HG03159 (cell line): ENCODE measurements around the gene USP54.
"Not testable (repeated sequence)": the region's sequence is repeated elsewhere in the genome, so short reads cannot be mapped to it uniquely, and the experiment has no call there.

Source experiments
- ATAC-seq: cut with Tn5 transposase; IDR thresholded peaks from one replicate; pipeline ENCODE4 v1.9.1; 2021; ENCODE audit warnings: mild to moderate bottlenecking, moderate library complexity; ENCODE audit not compliant: unreplicated experiment

The USP54 gene

DNA sequence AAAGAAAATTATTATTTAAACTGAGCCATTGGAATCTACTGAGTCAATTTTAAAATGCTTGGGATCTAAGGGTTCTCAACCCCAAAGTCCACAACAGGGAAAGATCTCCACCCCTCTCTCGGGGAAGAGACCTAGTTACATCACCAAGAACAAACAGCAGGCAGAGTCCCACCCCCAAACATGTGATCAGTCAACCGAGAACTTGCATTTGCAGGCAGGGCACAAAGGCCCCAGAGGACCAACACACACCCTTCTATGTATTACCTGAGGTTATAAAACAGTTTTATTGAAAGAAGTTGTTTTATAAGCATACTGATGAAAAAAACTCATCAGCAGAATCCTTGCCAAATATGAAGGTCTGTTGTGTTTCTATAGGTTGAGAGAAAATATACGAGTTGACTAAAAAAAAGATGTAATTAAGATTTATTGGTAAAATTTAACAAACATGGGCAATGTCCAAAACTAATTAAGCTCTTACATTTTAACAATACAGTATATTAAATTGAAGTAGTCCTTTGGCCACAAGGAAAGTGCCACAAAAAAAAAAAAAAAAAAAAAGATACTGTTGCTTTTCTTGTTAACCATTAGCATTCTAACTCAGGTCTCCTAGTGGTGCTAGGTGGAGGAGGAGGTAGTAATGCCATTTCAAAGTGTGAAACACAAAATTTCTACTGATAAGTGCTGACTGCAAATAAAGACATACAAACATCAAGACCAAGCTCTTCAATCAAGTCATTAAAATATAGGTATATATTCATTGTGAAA is 975 bp upstream of the USP54 start:
- no peak for ATAC-seq

GRCh38 chr10:73589563-73590126 is 1.5 kb downstream of the USP54 start:
- ATAC-seq, result no peak

DNA sequence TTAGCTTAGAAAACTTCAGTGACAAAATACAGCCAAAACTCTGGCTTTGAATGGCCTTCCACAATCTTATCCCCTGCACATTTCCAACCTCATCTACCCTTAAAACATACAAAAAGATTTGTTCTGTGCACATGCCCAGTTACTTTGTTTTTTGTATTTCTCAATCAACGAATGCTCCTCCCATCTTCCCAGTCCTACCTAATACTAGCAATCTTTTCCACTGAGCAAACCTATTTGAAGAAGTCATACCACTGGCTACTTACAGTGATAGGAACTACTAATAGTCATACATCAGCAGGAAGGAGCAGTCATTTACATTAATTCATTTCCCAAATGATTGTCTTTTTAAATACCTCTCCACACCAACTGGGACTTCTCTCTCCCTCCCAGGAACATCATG is 2.5 kb downstream of the USP54 start:
- no peak for ATAC-seq

DNA sequence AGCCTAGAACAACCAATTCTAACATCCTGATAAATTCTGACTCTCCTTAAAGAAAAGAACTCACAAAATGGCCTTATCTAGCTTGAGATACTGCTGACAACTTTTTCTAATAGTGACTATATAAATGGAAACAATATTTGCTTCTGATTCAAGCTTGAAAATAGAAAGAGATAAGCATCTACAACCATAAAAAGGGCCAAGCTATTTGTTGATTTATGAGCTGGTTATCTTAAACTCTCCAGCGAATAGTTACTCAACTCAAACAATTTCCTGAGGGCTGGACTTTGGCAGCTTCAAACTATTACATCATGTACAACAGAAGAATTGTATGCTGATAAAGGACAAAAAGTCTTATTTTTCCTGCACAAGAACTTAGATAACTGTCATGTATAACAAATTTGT is 4.6 kb downstream of the USP54 start:
- no peak for ATAC-seq

DNA sequence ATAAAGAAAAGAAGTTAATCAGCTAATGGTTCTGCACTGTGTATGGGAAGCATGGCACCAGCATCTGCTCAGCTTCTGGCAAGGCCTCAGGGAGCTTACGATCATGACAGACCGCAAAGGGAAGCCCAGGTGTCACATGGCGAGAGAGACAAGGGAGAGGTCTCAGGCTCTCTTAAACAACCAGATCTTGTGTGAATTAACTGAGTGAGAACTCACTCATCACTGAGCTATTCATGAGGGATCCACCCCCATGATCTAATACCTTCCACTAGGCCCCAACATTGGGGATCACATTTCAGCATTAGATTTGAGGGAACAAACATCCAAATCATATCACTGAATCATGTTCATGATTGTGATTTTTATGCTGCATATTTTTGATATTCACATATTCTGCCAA is 5.8 kb downstream of the USP54 start:
- no peak for ATAC-seq

- ATAC-seq, result no peak
Observed at GRCh38 chr10:73584737-73585136, 6.4 kb downstream of the USP54 start.

- no peak for ATAC-seq
Observed at GRCh38 chr10:73581918-73582317, 9.2 kb downstream of the USP54 start.

DNA sequence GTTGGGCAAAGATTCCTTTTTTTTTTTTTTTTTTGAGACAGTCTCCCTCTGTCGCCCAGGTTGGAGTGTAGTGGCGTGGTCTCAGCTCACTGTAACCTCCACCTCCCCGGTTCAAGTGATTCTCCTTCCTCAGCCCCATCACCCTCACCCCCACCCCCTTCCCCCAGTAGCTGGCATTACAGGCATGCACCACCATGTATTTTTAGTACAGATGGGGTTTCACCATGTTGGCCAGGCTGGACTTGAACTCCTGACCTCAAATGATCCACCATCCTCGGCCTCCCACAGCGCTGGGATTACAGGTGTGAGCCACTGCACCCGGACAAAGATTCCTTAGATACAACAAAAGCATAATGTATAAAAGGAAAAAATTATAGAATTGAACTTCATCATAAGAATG is 12.2 kb downstream of the USP54 start:
- ATAC-seq, result not testable (repeated sequence)

DNA sequence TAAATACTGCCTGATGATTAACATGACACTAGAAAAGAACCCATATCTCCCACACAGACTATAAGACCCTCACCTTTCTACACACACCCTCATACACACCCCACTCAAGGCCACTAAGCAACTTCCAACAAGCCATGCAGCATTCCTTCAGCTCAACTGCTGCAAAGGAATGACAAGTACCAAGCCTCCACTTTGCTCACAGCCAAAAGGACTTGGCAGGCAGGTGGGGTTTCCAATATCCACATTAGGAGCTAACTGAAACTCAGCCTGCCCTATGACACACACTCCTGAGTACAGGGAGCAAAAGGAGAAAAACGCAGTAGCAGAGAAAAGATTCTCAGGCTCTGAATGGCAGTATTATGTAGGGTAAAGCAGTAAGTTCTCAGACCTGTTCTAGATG is 13.4 kb downstream of the USP54 start:
- ATAC-seq, result no peak

DNA sequence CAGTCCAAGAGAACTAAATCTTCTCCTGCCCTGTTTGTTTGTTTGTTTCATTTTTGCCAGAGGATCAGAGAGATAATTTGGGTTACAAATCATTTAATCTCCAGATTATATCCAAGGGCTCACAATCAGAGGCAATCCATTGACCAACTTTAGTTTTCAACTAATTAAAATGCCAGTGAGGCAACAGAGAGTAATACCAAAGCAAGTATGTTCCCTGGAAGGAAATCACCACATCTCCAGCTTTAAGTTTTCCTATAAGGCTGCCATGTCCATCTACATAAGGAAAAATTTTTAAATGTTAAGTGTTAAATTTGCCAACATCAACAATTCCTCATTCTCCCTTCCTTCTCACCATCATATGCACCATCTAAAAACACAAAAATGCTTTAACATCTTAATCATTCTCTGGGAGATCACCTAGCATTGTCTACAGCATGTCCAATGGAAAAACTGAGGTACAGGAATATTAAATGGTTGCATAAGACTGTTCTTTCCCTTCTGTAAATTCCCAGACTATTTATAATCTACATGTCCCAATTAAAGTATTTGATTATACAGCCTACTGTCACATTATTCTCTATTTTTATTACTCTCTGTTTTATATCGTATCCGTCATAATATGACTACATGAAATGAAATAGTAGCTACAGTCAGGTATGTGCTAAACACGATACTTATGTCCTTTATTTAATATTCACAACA is 14.1 kb downstream of the USP54 start:
- ATAC-seq, result no peak

DNA sequence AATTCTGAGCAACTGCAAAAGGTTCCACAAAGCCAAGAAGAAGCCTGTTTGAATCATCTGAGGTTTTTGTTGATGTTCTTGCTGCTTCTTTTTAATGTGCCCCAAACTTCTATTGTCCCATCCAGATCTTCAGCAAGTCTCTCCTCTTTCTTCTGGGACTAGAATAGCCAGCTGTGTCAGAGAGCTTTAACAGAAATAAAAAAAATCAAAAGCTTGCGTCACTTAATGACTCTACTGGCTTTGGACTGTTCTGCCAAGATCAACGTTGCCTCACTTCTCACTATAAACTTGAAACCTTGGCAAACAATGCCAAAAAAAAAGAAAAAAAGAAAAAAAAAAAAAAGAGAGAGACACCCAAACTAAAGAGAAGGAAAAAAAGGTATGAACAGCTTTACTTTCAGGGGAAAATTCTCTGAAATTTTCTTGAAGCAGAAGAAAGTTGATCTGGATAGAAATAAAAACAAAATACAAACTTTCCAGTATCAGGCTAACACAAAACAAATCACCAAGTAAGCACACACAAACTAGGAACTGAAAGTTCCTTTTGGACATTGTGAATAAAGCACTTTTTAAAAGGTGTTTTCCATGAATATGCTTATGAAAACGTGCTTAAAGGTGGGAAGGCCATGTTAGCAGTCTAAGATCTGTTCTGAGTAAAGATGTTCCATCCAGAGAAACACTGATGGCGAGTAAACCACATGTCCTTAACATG is 14.8 kb downstream of the USP54 start:
- ATAC-seq, result no peak

DNA sequence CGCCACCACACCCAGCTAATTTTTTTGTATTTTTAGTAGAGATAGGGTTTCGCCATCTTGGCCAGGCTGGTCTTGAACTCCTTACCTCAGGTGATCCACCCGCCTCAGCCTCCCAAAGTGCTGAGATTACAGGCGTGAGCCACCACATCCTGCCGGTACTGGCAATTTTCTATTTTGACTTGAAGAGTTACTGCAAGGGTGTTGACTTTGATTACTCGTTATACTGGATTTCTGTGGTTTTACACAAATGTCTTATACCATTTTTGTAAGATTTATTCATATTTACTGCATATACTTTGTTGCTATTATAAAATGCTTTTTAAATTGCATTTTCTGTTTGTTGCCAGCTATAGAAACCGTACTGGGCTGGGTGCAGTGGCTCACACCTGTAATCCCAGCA is 24.1 kb downstream of the USP54 start:
- not testable (repeated sequence) for ATAC-seq

- ATAC-seq, result no peak
Observed at GRCh38 chr10:73561192-73561591, 29.9 kb downstream of the USP54 start.

DNA sequence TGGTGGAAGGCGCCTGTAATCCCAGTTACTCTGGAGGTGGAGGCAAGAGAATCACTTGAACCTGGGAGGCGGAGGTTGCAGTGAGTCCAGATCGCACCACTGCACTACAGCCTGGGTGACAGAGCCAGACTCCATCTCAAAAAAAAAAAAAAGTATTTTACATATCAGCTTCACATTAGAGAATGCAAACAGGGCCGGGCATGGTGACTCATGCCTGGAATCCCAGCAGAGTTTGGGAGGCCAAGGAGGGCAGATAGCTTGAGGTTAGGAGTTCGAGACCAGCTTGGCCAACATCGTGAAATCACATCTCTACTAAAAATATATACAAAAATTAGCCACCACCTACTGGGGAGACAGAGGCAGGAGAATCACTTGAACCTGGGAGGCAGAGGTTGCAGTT is 31.6 kb downstream of the USP54 start:
- ATAC-seq, result no peak

GRCh38 chr10:73556855-73557254 is 34.3 kb downstream of the USP54 start:
- no peak for ATAC-seq

- no peak for ATAC-seq
Observed at GRCh38 chr10:73554721-73555120, 36.4 kb downstream of the USP54 start.

- no peak for ATAC-seq
Observed at GRCh38 chr10:73553761-73554160, 37.4 kb downstream of the USP54 start.

GRCh38 chr10:73552819-73553715 is 38.1 kb downstream of the USP54 start:
- no peak for ATAC-seq

DNA sequence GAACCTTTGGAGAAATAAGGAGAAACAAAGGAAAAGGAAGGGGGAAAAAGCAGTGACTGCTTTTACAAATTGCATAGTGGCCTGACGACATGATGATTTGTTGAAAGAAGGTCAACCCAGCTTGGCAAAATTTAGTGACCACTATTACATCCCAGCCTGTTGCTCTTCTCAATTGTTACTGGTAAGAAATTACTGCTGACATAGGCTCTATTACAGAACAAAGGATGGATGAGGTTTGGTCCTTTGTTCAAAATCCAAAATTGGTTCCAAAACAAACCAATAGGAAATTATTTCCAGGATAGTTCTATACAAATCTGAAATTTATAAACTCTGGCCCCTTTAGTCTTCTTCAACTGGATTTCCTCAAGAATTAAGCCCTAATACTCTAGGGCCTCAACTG is 39.6 kb downstream of the USP54 start:
- ATAC-seq, result no peak

GRCh38 chr10:73545357-73545756 is 45.8 kb downstream of the USP54 start:
- ATAC-seq, result no peak

- no peak for ATAC-seq
Observed at GRCh38 chr10:73537709-73538108, 53.4 kb downstream of the USP54 start.
